GM21528 (cell line): Measurements from ENCODE around the gene KCNB1.

ENCODE experiments used
- ATAC-seq: cut with Tn5 transposase; IDR thresholded peaks from one replicate; pipeline ENCODE4 v1.9.1; 2021; ENCODE audit warnings: mild to moderate bottlenecking, moderate library complexity; ENCODE audit not compliant: unreplicated experiment, low FRiP score

Gene KCNB1

GRCh38 chr20:49471397-49471796 is 11.1 kb downstream of the KCNB1 start:
- ATAC-seq: no peak

GRCh38 chr20:49470922-49471321 is 11.5 kb downstream of the KCNB1 start:
- no peak for ATAC-seq

- no peak for ATAC-seq
Observed at GRCh38 chr20:49469060-49469459, 13.4 kb downstream of the KCNB1 start.

GRCh38 chr20:49468412-49468811 is 14.1 kb downstream of the KCNB1 start:
- no peak for ATAC-seq

GRCh38 chr20:49466114-49466912 is 16.2 kb downstream of the KCNB1 start:
- ATAC-seq: no peak

GRCh38 chr20:49464556-49464955 is 17.9 kb downstream of the KCNB1 start:
- ATAC-seq: no peak

- no peak for ATAC-seq
Observed at GRCh38 chr20:49462626-49463025, 19.8 kb downstream of the KCNB1 start.

- ATAC-seq: no peak
Observed at GRCh38 chr20:49461894-49462620, 20.4 kb downstream of the KCNB1 start.

- no peak for ATAC-seq
Observed at GRCh38 chr20:49460916-49461315, 21.6 kb downstream of the KCNB1 start.

- no peak for ATAC-seq
Observed at GRCh38 chr20:49460131-49460530, 22.3 kb downstream of the KCNB1 start.

- ATAC-seq: no peak
Observed at GRCh38 chr20:49459684-49460083, 22.8 kb downstream of the KCNB1 start.

GRCh38 chr20:49457444-49457843 is 25.0 kb downstream of the KCNB1 start:
- ATAC-seq: no peak

- ATAC-seq: no peak
Observed at GRCh38 chr20:49456646-49457045, 25.8 kb downstream of the KCNB1 start.

GRCh38 chr20:49455691-49456090 is 26.8 kb downstream of the KCNB1 start:
- ATAC-seq: no peak

GRCh38 chr20:49452011-49452482 is 30.4 kb downstream of the KCNB1 start:
- no peak for ATAC-seq

GRCh38 chr20:49450281-49450721 is 32.2 kb downstream of the KCNB1 start:
- ATAC-seq: no peak

- ATAC-seq: no peak
Observed at GRCh38 chr20:49448917-49449316, 33.6 kb downstream of the KCNB1 start.

- no peak for ATAC-seq
Observed at GRCh38 chr20:49447946-49448809, 34.3 kb downstream of the KCNB1 start.

GRCh38 chr20:49447364-49447763 is 35.1 kb downstream of the KCNB1 start:
- ATAC-seq: no peak

- no peak for ATAC-seq
Observed at GRCh38 chr20:49446808-49447207, 35.7 kb downstream of the KCNB1 start.

- ATAC-seq: no peak
Observed at GRCh38 chr20:49446080-49446479, 36.4 kb downstream of the KCNB1 start.
